ENCODE measurements around the gene EPB41L5.
"Not testable (repeated sequence)": the region's sequence is repeated elsewhere in the genome, so short reads cannot be mapped to it uniquely, and the experiment has no call there.

Gene EPB41L5

DNA sequence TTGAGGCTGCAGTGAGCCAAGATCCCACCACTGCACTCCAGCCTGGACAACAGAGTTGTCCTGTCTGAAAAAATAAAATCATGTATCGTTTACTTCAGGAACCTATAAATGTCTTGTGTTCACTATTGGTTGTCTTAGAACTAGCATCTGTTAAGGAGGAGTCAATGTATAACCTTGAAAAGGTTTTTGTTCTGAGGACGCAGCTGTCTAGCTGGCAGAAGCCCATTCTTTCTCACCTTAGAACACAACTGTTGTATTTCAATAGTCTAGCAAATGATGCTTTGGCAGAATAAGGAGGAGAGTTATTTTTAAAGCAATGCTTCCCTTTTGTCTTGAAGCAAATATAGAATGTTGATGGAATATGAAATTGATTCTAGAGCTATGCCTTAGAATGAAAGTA, 21.1 kb downstream of the EPB41L5 start:
- Histone ChIP-seq H3K9ac (ENCODE audit: low read length) (no peak overlapping the region), H3K36me3 (ENCODE audit: control insufficient read depth, low read depth, low read length) (no peaks in the 10 kb centered on the region), H3K27ac (ENCODE audit: low read length) (no peak overlapping the region), H3K4me1 (ENCODE audit: control insufficient read depth, low read depth, low read length) (no peaks in the 10 kb centered on the region), H3K4me3 (ENCODE audit: low read length) (no peak overlapping the region), H3K9me3 (ENCODE audit: control insufficient read depth, low read depth, low read length) (no peaks in the 10 kb centered on the region), H3K27me3 (ENCODE audit: control insufficient read depth, insufficient read depth, low read length) (no peaks in the 10 kb centered on the region)

- Histone ChIP-seq H3K9me3 (ENCODE audit: control insufficient read depth, low read depth, low read length) (no peaks in the 10 kb centered on the region), H3K27me3 (ENCODE audit: control insufficient read depth, insufficient read depth, low read length) (no peaks in the 10 kb centered on the region)
Observed at GRCh38 chr2:120034621-120035020, 21.7 kb downstream of the EPB41L5 start.

DNA sequence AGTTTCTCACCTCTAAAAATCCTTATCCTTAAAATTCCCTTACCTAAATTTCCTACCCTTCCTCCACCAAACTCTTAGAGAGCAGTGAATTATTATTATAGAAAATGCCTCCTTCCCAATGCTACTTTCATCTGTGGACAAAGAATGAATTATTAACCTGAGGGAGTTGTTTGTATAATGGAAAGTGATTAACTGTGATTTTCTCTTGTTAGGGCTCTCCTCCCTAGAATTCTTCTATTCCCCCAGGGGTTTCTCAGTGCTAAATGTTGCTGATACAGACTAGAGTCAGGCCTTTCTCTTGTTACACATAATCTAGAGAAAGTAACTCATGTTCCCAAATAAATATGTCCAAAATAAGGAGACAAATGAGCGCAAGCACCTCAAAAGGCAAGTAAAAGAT, 23.3 kb downstream of the EPB41L5 start:
- H3K4me3 ChIP-seq (ENCODE audit: low read length), result no peak overlapping the region
- H3K27me3 ChIP-seq (ENCODE audit: control insufficient read depth, insufficient read depth, low read length), result no peaks in the 10 kb centered on the region
- no peak overlapping the region for H3K9ac ChIP-seq (ENCODE audit: low read length)
- H3K4me1 ChIP-seq (ENCODE audit: control insufficient read depth, low read depth, low read length), result no peaks in the 10 kb centered on the region
- no peaks in the 10 kb centered on the region for H3K9me3 ChIP-seq (ENCODE audit: control insufficient read depth, low read depth, low read length)
- no peak overlapping the region for H3K27ac ChIP-seq (ENCODE audit: low read length)
- no peaks in the 10 kb centered on the region for H3K36me3 ChIP-seq (ENCODE audit: control insufficient read depth, low read depth, low read length)

More at GRCh38 chr2:120034621-120035020, 21.7 kb downstream of the EPB41L5 start:
- Histone ChIP-seq H3K27ac (ENCODE audit: low read length) (no peak overlapping the region), H3K4me3 (ENCODE audit: low read length) (no peak overlapping the region), H3K9ac (ENCODE audit: low read length) (no peak overlapping the region), H3K36me3 (ENCODE audit: control insufficient read depth, low read depth, low read length) (no peaks in the 10 kb centered on the region), H3K4me1 (ENCODE audit: control insufficient read depth, low read depth, low read length) (no peaks in the 10 kb centered on the region)

DNA sequence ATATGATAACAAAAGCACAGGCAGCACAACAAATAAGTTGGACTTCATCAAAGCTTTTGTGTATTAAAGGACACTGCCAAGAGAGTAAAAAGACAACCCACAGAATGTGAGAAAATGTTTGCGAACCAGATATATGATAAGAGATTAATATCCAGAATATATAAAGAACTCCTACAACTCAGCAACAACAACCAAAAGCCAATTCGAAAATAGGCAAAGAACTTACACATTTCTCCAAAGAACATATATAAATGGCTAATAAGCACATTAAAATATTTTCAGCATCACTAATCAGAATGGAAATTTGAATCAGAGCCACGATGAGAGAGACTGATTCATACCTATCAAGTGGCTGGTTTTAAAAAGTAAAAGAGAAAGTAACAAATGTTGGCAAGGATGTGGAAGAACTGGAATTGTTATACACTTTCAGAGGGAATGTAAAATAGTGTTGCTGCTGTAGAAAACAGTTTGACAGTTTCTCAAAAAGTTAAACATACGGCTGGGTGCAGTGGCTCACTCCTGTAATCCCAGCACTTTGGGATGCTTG, 25.2 kb downstream of the EPB41L5 start:
- H3K9me3 ChIP-seq (ENCODE audit: control insufficient read depth, low read depth, low read length), result no peaks in the 10 kb centered on the region
- no peak overlapping the region for H3K9ac ChIP-seq (ENCODE audit: low read length)
- no peaks in the 10 kb centered on the region for H3K36me3 ChIP-seq (ENCODE audit: control insufficient read depth, low read depth, low read length)
- H3K4me3 ChIP-seq (ENCODE audit: low read length), result no peak overlapping the region
- no peaks in the 10 kb centered on the region for H3K27me3 ChIP-seq (ENCODE audit: control insufficient read depth, insufficient read depth, low read length)
- no peak overlapping the region for H3K27ac ChIP-seq (ENCODE audit: low read length)
- no peaks in the 10 kb centered on the region for H3K4me1 ChIP-seq (ENCODE audit: control insufficient read depth, low read depth, low read length)

DNA sequence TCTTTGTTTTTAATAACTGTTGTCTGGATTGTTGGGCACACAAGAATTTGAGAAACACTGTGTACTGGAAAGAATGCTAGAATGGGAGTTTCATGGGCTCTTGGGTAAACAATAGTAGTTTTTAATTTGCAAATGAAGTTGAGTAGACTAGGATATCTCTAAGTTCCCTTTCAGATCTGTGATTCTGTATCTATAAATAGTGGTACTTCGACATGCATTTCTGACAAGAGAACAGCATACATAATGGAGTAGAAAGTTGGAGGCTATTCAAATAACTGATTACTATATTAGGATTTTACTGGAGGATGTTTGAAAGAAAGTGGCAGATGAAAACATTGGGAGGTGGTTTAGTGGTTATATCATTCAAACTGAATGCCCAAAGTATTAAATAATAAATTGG, 29.5 kb downstream of the EPB41L5 start:
- Histone ChIP-seq H3K27ac (ENCODE audit: low read length) (no peak overlapping the region), H3K4me3 (ENCODE audit: low read length) (no peak overlapping the region), H3K9ac (ENCODE audit: low read length) (no peak overlapping the region), H3K27me3 (ENCODE audit: control insufficient read depth, insufficient read depth, low read length) (no peaks in the 10 kb centered on the region), H3K36me3 (ENCODE audit: control insufficient read depth, low read depth, low read length) (peaks cover 11% of the 10 kb centered on the region), H3K4me1 (ENCODE audit: control insufficient read depth, low read depth, low read length) (no peaks in the 10 kb centered on the region), H3K9me3 (ENCODE audit: control insufficient read depth, low read depth, low read length) (peaks cover 6% of the 10 kb centered on the region)

DNA sequence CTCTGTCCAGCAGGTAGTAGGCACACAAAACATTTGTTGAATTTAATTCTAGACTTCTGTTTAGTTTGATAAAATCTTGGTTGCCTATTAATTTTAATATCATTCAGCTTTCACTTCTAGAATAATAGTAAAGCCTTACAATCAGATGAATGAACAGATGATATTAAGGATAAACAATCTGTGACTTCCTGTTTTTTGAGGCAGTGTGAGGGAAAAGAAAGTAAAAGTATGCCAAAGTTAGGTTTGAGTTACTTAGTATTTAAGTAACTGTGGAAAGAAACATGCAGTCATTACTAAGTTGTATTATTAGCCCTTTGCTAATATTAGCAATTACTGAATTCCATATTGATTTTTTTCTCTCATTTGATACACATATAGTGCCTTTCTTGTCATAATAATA, 31.5 kb downstream of the EPB41L5 start:
- H3K9me3 ChIP-seq (ENCODE audit: control insufficient read depth, low read depth, low read length), result peaks cover 6% of the 10 kb centered on the region
- no peaks in the 10 kb centered on the region for H3K27me3 ChIP-seq (ENCODE audit: control insufficient read depth, insufficient read depth, low read length)
- no peak overlapping the region for H3K4me3 ChIP-seq (ENCODE audit: low read length)
- H3K4me1 ChIP-seq (ENCODE audit: control insufficient read depth, low read depth, low read length), result no peaks in the 10 kb centered on the region
- H3K9ac ChIP-seq (ENCODE audit: low read length), result no peak overlapping the region
- H3K27ac ChIP-seq (ENCODE audit: low read length), result no peak overlapping the region
- peaks cover 11% of the 10 kb centered on the region for H3K36me3 ChIP-seq (ENCODE audit: control insufficient read depth, low read depth, low read length)

- not testable (repeated sequence) for H3K4me3 ChIP-seq (ENCODE audit: low read length)
Observed at GRCh38 chr2:120045775-120046174, 32.9 kb downstream of the EPB41L5 start.

GRCh38 chr2:120046252-120046651, 33.4 kb downstream of the EPB41L5 start:
- not testable (repeated sequence) for H3K9me3 ChIP-seq (ENCODE audit: control insufficient read depth, low read depth, low read length); H3K27ac ChIP-seq (ENCODE audit: low read length); H3K9ac ChIP-seq (ENCODE audit: low read length); H3K4me3 ChIP-seq (ENCODE audit: low read length); H3K4me1 ChIP-seq (ENCODE audit: control insufficient read depth, low read depth, low read length); H3K27me3 ChIP-seq (ENCODE audit: control insufficient read depth, insufficient read depth, low read length)
- H3K36me3 ChIP-seq (ENCODE audit: control insufficient read depth, low read depth, low read length), result peaks cover 11% of the 10 kb centered on the region

More at GRCh38 chr2:120045775-120046174, 32.9 kb downstream of the EPB41L5 start:
- H3K27ac ChIP-seq (ENCODE audit: low read length); H3K9ac ChIP-seq (ENCODE audit: low read length); H3K27me3 ChIP-seq (ENCODE audit: control insufficient read depth, insufficient read depth, low read length); H3K4me1 ChIP-seq (ENCODE audit: control insufficient read depth, low read depth, low read length); H3K9me3 ChIP-seq (ENCODE audit: control insufficient read depth, low read depth, low read length): not testable (repeated sequence)
- H3K36me3 ChIP-seq (ENCODE audit: control insufficient read depth, low read depth, low read length), result peaks cover 11% of the 10 kb centered on the region

- Histone ChIP-seq H3K9ac (ENCODE audit: low read length) (no peak overlapping the region), H3K9me3 (ENCODE audit: control insufficient read depth, low read depth, low read length) (no peaks in the 10 kb centered on the region), H3K27me3 (ENCODE audit: control insufficient read depth, insufficient read depth, low read length) (no peaks in the 10 kb centered on the region), H3K27ac (ENCODE audit: low read length) (no peak overlapping the region), H3K4me1 (ENCODE audit: control insufficient read depth, low read depth, low read length) (no peaks in the 10 kb centered on the region), H3K36me3 (ENCODE audit: control insufficient read depth, low read depth, low read length) (no peaks in the 10 kb centered on the region), H3K4me3 (ENCODE audit: low read length) (no peak overlapping the region)
Observed at GRCh38 chr2:120052597-120052996, 39.7 kb downstream of the EPB41L5 start.

DNA sequence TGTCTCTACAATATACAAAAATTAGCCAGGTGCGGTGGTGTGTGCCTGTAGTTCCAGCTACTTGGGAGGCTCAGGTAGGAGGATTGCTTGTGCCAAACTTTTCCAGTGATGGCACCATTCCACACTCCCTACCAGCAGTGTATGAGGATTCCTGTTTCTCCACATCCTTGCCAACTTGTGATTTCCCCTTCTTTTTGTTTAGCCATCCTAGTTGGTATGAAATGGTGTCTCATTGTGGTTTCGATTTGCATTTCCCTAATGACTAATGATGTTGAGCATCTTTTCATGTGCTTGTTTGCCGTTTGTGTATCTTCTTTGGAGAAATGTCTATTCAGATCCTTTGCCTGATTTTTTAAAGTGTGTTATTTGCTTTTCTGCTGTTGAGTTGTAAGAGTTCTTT, 41.0 kb downstream of the EPB41L5 start:
- Histone ChIP-seq H3K4me1 (ENCODE audit: control insufficient read depth, low read depth, low read length) (no peaks in the 10 kb centered on the region), H3K27ac (ENCODE audit: low read length) (no peak overlapping the region), H3K36me3 (ENCODE audit: control insufficient read depth, low read depth, low read length) (no peaks in the 10 kb centered on the region), H3K9ac (ENCODE audit: low read length) (no peak overlapping the region), H3K27me3 (ENCODE audit: control insufficient read depth, insufficient read depth, low read length) (no peaks in the 10 kb centered on the region), H3K9me3 (ENCODE audit: control insufficient read depth, low read depth, low read length) (no peaks in the 10 kb centered on the region), H3K4me3 (ENCODE audit: low read length) (no peak overlapping the region)

DNA sequence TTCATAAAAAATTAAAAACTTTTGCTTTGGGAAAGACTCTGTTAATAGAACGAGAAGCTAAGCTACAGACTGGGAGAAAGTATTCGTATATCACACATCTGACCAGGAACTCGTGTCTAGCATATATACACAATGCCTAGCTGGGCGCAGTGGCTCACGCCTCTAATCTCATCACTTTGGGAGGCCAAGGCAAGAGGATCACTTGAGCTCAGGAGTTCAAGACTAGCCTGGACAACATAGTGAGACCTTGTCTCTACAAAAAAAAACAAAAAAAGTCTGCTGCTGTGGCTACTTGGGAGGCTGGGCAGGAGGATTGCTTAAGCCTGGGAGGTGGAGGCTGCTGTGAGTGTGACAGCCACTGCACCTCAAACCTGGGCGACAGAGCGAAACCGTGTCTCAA, 46.6 kb downstream of the EPB41L5 start:
- Histone ChIP-seq H3K4me3 (ENCODE audit: low read length) (no peak overlapping the region), H3K9me3 (ENCODE audit: control insufficient read depth, low read depth, low read length) (no peaks in the 10 kb centered on the region), H3K4me1 (ENCODE audit: control insufficient read depth, low read depth, low read length) (no peaks in the 10 kb centered on the region), H3K27ac (ENCODE audit: low read length) (no peak overlapping the region), H3K9ac (ENCODE audit: low read length) (no peak overlapping the region), H3K36me3 (ENCODE audit: control insufficient read depth, low read depth, low read length) (no peaks in the 10 kb centered on the region), H3K27me3 (ENCODE audit: control insufficient read depth, insufficient read depth, low read length) (no peaks in the 10 kb centered on the region)

- Histone ChIP-seq H3K27me3 (ENCODE audit: control insufficient read depth, insufficient read depth, low read length) (no peaks in the 10 kb centered on the region), H3K4me3 (ENCODE audit: low read length) (no peak overlapping the region), H3K36me3 (ENCODE audit: control insufficient read depth, low read depth, low read length) (no peaks in the 10 kb centered on the region), H3K9me3 (ENCODE audit: control insufficient read depth, low read depth, low read length) (no peaks in the 10 kb centered on the region), H3K27ac (ENCODE audit: low read length) (no peak overlapping the region), H3K9ac (ENCODE audit: low read length) (no peak overlapping the region), H3K4me1 (ENCODE audit: control insufficient read depth, low read depth, low read length) (no peaks in the 10 kb centered on the region)
Observed at GRCh38 chr2:120060088-120060623, 47.3 kb downstream of the EPB41L5 start.
